ENCODE measurements around the gene RBM19. TPM values are rescaled to one million over a fixed set of nuclear protein-coding genes. Genes with fewer than 3 reads are reported as not detected.

RBM19 gene
- total and polyA plus RNA-seq, 2 of the 4 experiments (the other 2 are of a cell fraction): 18.7 to 19.2 TPM

GRCh38 chr12:113796852-113797534 lies 169.1 kb downstream of the RBM19 start:
- Histone ChIP-seq H3K4ac (ENCODE audit: low read depth, low read length) (no peak overlapping the region), H2AK5ac (ENCODE audit: low read depth, low read length) (no peak overlapping the region), H3K79me1 (ENCODE audit: low read depth in 1 of 2, low read length in 2 of 2) (no peaks in the 10 kb centered on the region), H3K4me2 (ENCODE audit: low read depth, low read length) (no peak overlapping the region), H3K4me1 (ENCODE audit: control insufficient read depth, insufficient read depth, low read length) (no peaks in the 10 kb centered on the region), H2BK120ac (ENCODE audit: low read depth, low read length) (no peak overlapping the region), H2BK5ac (ENCODE audit: low read depth, low read length, poor library complexity, severe bottlenecking) (no peak overlapping the region), H3K56ac (ENCODE audit: extremely low read depth, insufficient read depth, low read length) (no peak overlapping the region), H3K27me3 (ENCODE audit: control insufficient read depth, insufficient read depth, low read length) (peaks cover 19% of the 10 kb centered on the region; the same call in 1 of the 2 replicates), H4K20me1 (ENCODE audit: insufficient read depth, low read length) (no peaks in the 10 kb centered on the region), H3K23ac (ENCODE audit: low read depth, low read length) (no peak overlapping the region), H3K27ac (ENCODE audit: insufficient read depth, low read length) (no peak overlapping the region), H3K9ac (ENCODE audit: low read depth, low read length) (no peak overlapping the region), H4K91ac (ENCODE audit: insufficient read depth, low read depth, low read length) (no peak overlapping the region), H2BK20ac (ENCODE audit: low read depth, low read length) (no peak overlapping the region), H3K18ac (ENCODE audit: low read depth, low read length) (no peak overlapping the region), H3K36me3 (ENCODE audit: control insufficient read depth, insufficient read depth, low read length) (no peaks in the 10 kb centered on the region), H2AFZ (replicated peaks; ENCODE audit: low read length, poor library complexity) (no peak overlapping the region), H3K9me3 (ENCODE audit: control insufficient read depth, insufficient read depth, low read length) (no peaks in the 10 kb centered on the region), H3K4me3 (ENCODE audit: insufficient read depth, low read depth, low read length) (no peak overlapping the region), H4K8ac (ENCODE audit: low read depth in 2 of 2, low read length in 2 of 2) (no peak overlapping the region), H2BK15ac (ENCODE audit: low read depth, low read length) (no peak overlapping the region), H3K9me1 (ENCODE audit: insufficient read depth, low read length) (no peaks in the 10 kb centered on the region), H4K5ac (ENCODE audit: low read depth, low read length) (no peak overlapping the region), H2AK9ac (replicated peaks; ENCODE audit: low read depth, low read length, poor library complexity) (peak overlapping the region; percentile 1), H3K14ac (replicated peaks; ENCODE audit: low read depth, low read length) (no peak overlapping the region)
- ATAC-seq (ENCODE audit: low read depth): no peak
- intact Hi-C loops (cut with micrococcal nuclease) (no loop called here), in situ Hi-C loops (cut with MboI; ENCODE audit: low sequenced_read_pairs) (no loop called here), dilution Hi-C loops (cut with HindIII; ENCODE audit: low sequenced_read_pairs, unreplicated experiment) (no loop called here)
- 68% methylated on average over 5 of the region's 14 CpGs; no CpG with 5 or more reads in 1 of the 2 experiments for WGBS, 2 experiments (ENCODE audit: extremely low coverage in 2 of 2, insufficient read length in 1 of 2)
- CTCF ChIA-PET: interaction anchor here (0.6 kb wide), 1 partner anchor 21 kb away, joined by 5 read pairs; no protein-coding TSS in a partner anchor
- TF ChIP-seq RFX5 (IDR thresholded peaks at IDR 0.05; ENCODE audit: low read depth, low read length) (no peak), CHD1 (IDR thresholded peaks at IDR 0.05; ENCODE audit: low read depth, low read length) (no peak), RCOR1 (IDR thresholded peaks at IDR 0.05; ENCODE audit: insufficient replicate concordance, low read length) (no peak)
- POLR2A ChIA-PET (ENCODE audit: unreplicated experiment): no interaction called here
- no peak for DNase-seq
- BruUV-seq (replicated peaks): no TSS peak
